Activated naive CD4-positive, alpha-beta T cell treated with anti-CD3 and anti-CD28 coated beads for 36 hours (primary cell): Measurements from ENCODE around the gene FBXO40. TPM values are rescaled to one million over a fixed set of nuclear protein-coding genes. Genes with fewer than 3 reads are reported as not detected.

Source experiments
- CTCF ChIA-PET: fragments of 350-600 bp; sonication (Branson Sonifier 250); formaldehyde crosslinking; loops from one replicate; lab custom pipeline; 2021; ENCODE audit warnings: antibody characterized with exemption; lab: Charles Lee
- DNase-seq: peaks from one replicate; pipeline ENCODE4 v3.0.0-alpha.2; 2020
- H3K27ac Mint-ChIP-seq: one replicate; pipeline ENCODE4 v1.8.0; 2021; ENCODE audit warnings: mild to moderate bottlenecking, mixed read lengths
- H3K27me3 Mint-ChIP-seq: one replicate; pipeline ENCODE4 v1.8.0; 2021; ENCODE audit warnings: low read depth, mixed read lengths
- H3K36me3 Mint-ChIP-seq: one replicate; pipeline ENCODE4 v1.8.0; 2021; ENCODE audit warnings: low read depth, mixed read lengths
- H3K4me1 Mint-ChIP-seq: one replicate; pipeline ENCODE4 v1.8.0; 2021; ENCODE audit warnings: low read depth, mixed read lengths
- H3K4me3 Mint-ChIP-seq: one replicate; pipeline ENCODE4 v1.8.0; 2021; ENCODE audit warnings: mild to moderate bottlenecking, moderate library complexity, mixed read lengths
- H3K9me3 Mint-ChIP-seq: one replicate; pipeline ENCODE4 v1.8.0; 2021; ENCODE audit warnings: mixed read lengths
- intact Hi-C: fragments of 100-400 bp; cut with micrococcal nuclease; formaldehyde crosslinking; loops from one replicate; pipeline ENCODE4 v1.15.1; 2023
- total RNA-seq, 2 experiments: library from RNA; stranded (reverse); gene quantifications; one replicate each; pipeline ENCODE4 v1.2.3, GENCODE V29; 2021

The FBXO40 gene
- total RNA-seq, 2 experiments from 2014 or later = not detected

GRCh38 chr3:121677141-121677540, 84.0 kb downstream of the FBXO40 start:
- no peaks in the 10 kb centered on the region for H3K27me3 Mint-ChIP-seq
- intact Hi-C loops = no loop called here

More at GRCh38 chr3:121677141-121677540, 84.0 kb downstream of the FBXO40 start:
- Mint-ChIP-seq H3K4me3 (no peak overlapping the region), H3K36me3 (peaks cover 36% of the 10 kb centered on the region), H3K9me3 (no peaks in the 10 kb centered on the region), H3K4me1 (no peaks in the 10 kb centered on the region), H3K27ac (no peak overlapping the region)
- DNase-seq = no peak
- CTCF ChIA-PET = no interaction called here

Other genes with a start within 250 kb of the FBXO40 start
- 10 to 100 TPM; 20.1 to 20.8 TPM for gene POLQ, start 47.4 kb upstream of the FBXO40 start, total RNA-seq
- gene ARGFX, start 25.4 kb upstream of the FBXO40 start, total RNA-seq = not detected
- 100 to 1,000 TPM; 240 to 248 TPM for gene HCLS1, start 67.5 kb downstream of the FBXO40 start, total RNA-seq
- gene GOLGB1, start 156.4 kb downstream of the FBXO40 start, total RNA-seq = 10 to 100 TPM; 18.2 to 19.7 TPM
- 10 to 100 TPM; 36.5 to 37.8 TPM for gene IQCB1, start 241.7 kb downstream of the FBXO40 start, total RNA-seq
- 1 to 10 TPM; 8.2 to 9.3 TPM for gene EAF2, start 241.8 kb downstream of the FBXO40 start, total RNA-seq